ENCODE measurements around the gene HACD2. TPM values are rescaled to one million over a fixed set of nuclear protein-coding genes. Genes with fewer than 3 reads are reported as not detected.

HACD2 gene
- total and polyA plus RNA-seq, 9 donors, result 9.6 to 16.1 (median 12.5) TPM

DNA sequence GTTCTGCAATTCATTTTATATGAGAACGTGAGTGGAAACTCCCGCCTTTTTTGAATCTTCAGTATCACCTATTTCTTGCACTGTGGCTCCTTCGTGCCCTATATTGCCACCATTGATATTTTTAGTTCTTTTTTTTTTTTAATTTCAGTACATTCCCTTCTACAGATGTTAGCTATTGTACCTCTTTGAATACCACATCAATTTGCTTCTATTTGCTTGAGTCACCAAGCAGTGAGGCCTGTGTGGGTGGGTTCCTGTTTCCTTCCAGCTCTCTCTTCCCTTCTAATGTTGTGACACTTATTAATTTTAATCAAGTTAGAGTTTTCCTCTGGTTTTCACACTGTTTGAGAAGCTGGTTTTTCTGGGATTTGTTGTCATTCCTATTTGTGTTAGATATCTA, 8.7 kb downstream of the HACD2 start:
- Histone ChIP-seq H3K9me3 (replicated peaks; ENCODE audit: control insufficient read depth, low read depth, low read length) (no peaks in the 10 kb centered on the region), H3K27ac (ENCODE audit: low read length) (no peak overlapping the region), H3K4me1 (ENCODE audit: control insufficient read depth, insufficient read depth, low read length) (no peaks in the 10 kb centered on the region), H3K27me3 (ENCODE audit: control insufficient read depth, insufficient read depth, low read length) (no peaks in the 10 kb centered on the region), H3K4me3 (ENCODE audit: low read length) (no peak overlapping the region), H3K36me3 (ENCODE audit: control insufficient read depth, insufficient read depth, low read length) (peaks cover 15% of the 10 kb centered on the region)
- WGBS (ENCODE audit: insufficient coverage), result no CpG with 5 or more reads among the region's 3 CpGs
- DNase-seq, result no peak

DNA sequence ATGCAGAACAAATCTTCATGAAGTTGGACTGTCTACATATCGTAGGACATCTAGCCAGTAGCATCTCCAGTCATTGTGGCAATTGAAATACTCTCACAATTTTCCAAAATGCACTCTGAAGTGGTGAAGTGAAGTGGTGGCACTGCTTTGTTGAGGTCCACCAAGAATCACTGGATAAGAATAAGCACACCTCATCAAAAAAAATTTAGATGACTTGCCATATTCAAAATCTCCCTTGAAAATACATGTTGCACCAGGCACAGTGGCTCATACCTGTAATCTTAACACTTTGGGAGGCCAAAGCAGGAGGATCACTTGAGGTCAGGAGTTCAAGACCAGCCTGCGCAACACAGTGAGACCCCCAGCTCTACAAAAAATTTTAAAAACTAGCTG, 12.9 kb downstream of the HACD2 start:
- peaks cover 10% of the 10 kb centered on the region for H3K36me3 ChIP-seq (ENCODE audit: control insufficient read depth, insufficient read depth, low read length)
- H3K4me1 ChIP-seq (ENCODE audit: control insufficient read depth, insufficient read depth, low read length), result no peaks in the 10 kb centered on the region
- H3K4me3 ChIP-seq (ENCODE audit: low read length), result no peak overlapping the region
- WGBS (ENCODE audit: insufficient coverage), result no CpG with 5 or more reads among the region's 2 CpGs
- H3K27ac ChIP-seq (ENCODE audit: low read length), result no peak overlapping the region
- H3K9me3 ChIP-seq (replicated peaks; ENCODE audit: control insufficient read depth, low read depth, low read length), result no peaks in the 10 kb centered on the region
- DNase-seq, result no peak
- no peaks in the 10 kb centered on the region for H3K27me3 ChIP-seq (ENCODE audit: control insufficient read depth, insufficient read depth, low read length)

DNA sequence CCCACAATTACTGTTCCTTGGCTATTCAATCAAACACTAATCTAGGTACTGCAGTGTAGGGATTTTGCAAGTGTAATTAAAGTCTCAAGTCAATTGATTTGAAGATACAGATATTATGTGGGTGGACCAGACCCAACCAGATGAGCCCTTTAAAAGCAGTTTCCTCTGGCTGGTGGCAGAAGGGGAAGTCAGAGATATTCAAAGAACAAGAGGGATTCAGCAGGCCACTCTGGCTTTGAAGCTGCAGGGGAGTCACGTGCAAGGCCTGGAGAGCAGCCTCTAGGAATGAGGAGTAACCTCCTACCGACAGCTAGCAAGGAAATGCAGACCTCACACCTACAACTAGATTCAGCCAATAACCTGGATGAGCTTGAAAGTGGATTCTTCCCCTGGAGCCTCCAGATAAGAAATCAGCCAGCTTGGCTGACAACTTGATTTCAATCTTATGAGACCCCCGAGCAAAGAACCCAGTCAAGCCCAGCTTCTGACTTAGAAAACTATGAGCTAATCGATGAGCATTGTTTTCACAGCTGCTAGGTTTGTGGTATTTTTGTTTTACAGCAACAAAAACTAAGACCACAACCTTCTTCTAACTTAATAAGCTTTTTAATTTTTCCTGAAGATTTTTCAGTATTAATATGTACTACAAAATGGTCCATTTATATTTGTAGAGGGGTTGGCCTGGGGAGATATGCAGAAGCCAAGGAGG, 13.4 kb downstream of the HACD2 start:
- peak; percentile 43 for DNase-seq
- H3K4me1 ChIP-seq (ENCODE audit: control insufficient read depth, insufficient read depth, low read length), result no peaks in the 10 kb centered on the region
- H3K27ac ChIP-seq (ENCODE audit: low read length), result no peak overlapping the region
- H3K36me3 ChIP-seq (ENCODE audit: control insufficient read depth, insufficient read depth, low read length), result peaks cover 6% of the 10 kb centered on the region
- no peak overlapping the region for H3K4me3 ChIP-seq (ENCODE audit: low read length)
- WGBS (ENCODE audit: insufficient coverage), result no CpG with 5 or more reads among the region's 4 CpGs
- no peaks in the 10 kb centered on the region for H3K27me3 ChIP-seq (ENCODE audit: control insufficient read depth, insufficient read depth, low read length)
- no peaks in the 10 kb centered on the region for H3K9me3 ChIP-seq (replicated peaks; ENCODE audit: control insufficient read depth, low read depth, low read length)

DNA sequence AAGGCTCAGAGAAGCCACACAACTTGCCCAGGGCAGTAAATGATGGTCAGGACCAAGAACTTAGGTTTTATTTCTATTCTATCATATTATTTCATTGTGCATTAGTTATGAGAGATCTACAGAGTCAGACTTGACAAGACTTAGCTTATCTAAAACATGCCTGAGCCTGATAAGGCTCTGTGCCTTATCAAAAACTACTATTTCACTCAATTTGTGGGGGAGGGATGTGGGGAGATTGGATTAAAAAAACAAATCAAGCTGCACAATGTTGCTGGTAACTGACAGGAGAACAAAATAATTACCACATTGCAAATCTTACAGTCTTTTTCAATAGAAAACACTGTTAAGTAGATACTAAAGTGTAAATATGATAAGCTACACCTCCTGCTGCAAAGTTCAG, 16.0 kb downstream of the HACD2 start:
- Histone ChIP-seq H3K27ac (ENCODE audit: low read length) (no peak overlapping the region), H3K27me3 (ENCODE audit: control insufficient read depth, insufficient read depth, low read length) (no peaks in the 10 kb centered on the region), H3K4me3 (ENCODE audit: low read length) (no peak overlapping the region), H3K4me1 (ENCODE audit: control insufficient read depth, insufficient read depth, low read length) (no peaks in the 10 kb centered on the region), H3K36me3 (ENCODE audit: control insufficient read depth, insufficient read depth, low read length) (peaks cover 12% of the 10 kb centered on the region), H3K9me3 (replicated peaks; ENCODE audit: control insufficient read depth, low read depth, low read length) (no peaks in the 10 kb centered on the region)
- no peak for DNase-seq

DNA sequence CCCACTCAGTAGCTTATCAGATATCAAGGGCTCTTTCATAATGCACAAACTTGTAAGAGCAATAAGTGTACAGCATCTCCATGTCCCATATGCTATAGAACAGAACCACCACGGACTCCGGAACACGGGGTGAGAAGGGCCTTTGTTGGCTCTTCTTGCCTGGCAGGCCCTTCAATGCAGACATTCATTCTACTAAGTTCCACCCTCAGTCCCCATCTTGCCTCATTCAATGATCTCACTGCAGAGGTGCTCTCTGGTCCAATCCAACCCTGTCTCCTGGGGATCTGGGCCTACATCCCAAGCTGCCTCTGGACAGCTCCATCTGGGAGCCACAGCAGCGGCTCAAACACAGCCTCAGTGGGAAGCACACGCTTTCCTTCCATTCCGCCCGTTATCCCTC, 16.8 kb downstream of the HACD2 start:
- WGBS (ENCODE audit: insufficient coverage), result 96% methylated on average over 6 of the region's 7 CpGs
- H3K9me3 ChIP-seq (replicated peaks; ENCODE audit: control insufficient read depth, low read depth, low read length), result no peaks in the 10 kb centered on the region
- no peak overlapping the region for H3K27ac ChIP-seq (ENCODE audit: low read length)

DNA sequence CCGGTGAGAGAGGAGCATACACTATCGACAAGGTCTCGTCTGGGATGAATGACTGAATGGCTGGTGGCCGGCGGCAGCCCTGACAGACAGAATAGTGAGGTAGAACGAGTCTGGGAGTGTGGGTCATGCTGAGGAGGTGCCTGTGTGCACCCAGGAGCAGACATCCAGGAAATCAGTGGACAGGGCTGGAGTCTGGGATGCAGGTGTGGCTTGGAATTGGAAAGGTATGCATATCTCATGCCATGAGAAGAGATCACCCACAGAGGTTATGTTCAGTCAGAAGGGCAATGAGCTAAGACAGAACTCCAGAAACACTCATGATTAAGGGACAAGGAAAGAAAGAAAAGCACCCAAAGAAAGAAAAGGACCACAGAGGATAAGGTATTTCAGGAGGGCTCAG, 20.8 kb downstream of the HACD2 start:
- H3K36me3 ChIP-seq (ENCODE audit: control insufficient read depth, insufficient read depth, low read length), result peaks cover 10% of the 10 kb centered on the region
- no peak overlapping the region for H3K4me3 ChIP-seq (ENCODE audit: low read length)
- no peaks in the 10 kb centered on the region for H3K27me3 ChIP-seq (ENCODE audit: control insufficient read depth, insufficient read depth, low read length)
- H3K27ac ChIP-seq (ENCODE audit: low read length), result no peak overlapping the region
- no peaks in the 10 kb centered on the region for H3K4me1 ChIP-seq (ENCODE audit: control insufficient read depth, insufficient read depth, low read length)
- H3K9me3 ChIP-seq (replicated peaks; ENCODE audit: control insufficient read depth, low read depth, low read length), result no peaks in the 10 kb centered on the region
- no peak for DNase-seq
- WGBS (ENCODE audit: insufficient coverage), result 95% methylated on average over 6 of the region's 6 CpGs

More for the DNA sequence above, 16.8 kb downstream of the HACD2 start:
- Histone ChIP-seq H3K27me3 (ENCODE audit: control insufficient read depth, insufficient read depth, low read length) (no peaks in the 10 kb centered on the region), H3K4me1 (ENCODE audit: control insufficient read depth, insufficient read depth, low read length) (no peaks in the 10 kb centered on the region), H3K36me3 (ENCODE audit: control insufficient read depth, insufficient read depth, low read length) (peaks cover 12% of the 10 kb centered on the region), H3K4me3 (ENCODE audit: low read length) (no peak overlapping the region)
- DNase-seq, result no peak

DNA sequence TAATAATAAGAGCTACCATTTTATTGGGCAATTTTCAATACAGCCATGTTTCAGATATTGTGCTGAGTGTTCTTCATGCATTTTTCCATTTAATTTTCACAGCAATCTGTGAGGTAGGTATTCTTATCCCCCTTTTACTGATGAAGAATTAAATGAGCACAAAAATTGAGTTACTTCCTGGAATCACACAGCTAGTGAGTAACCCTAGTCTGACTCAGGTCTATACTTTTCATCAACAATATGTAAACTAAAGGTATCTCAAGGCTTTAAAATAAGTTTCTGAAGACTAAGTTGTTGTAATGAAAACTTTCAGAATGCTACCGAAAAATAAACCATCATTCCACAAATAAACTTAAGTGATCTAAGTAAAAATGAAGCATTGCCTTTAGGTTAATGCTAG, 22.3 kb downstream of the HACD2 start:
- no peak for DNase-seq
- H3K36me3 ChIP-seq (ENCODE audit: control insufficient read depth, insufficient read depth, low read length), result peaks cover 6% of the 10 kb centered on the region
- H3K27ac ChIP-seq (ENCODE audit: low read length), result no peak overlapping the region
- H3K4me1 ChIP-seq (ENCODE audit: control insufficient read depth, insufficient read depth, low read length), result no peaks in the 10 kb centered on the region
- no peaks in the 10 kb centered on the region for H3K27me3 ChIP-seq (ENCODE audit: control insufficient read depth, insufficient read depth, low read length)
- H3K9me3 ChIP-seq (replicated peaks; ENCODE audit: control insufficient read depth, low read depth, low read length), result no peaks in the 10 kb centered on the region
- no peak overlapping the region for H3K4me3 ChIP-seq (ENCODE audit: low read length)
- WGBS (ENCODE audit: insufficient coverage), result no CpG with 5 or more reads among the region's 1 CpG

DNA sequence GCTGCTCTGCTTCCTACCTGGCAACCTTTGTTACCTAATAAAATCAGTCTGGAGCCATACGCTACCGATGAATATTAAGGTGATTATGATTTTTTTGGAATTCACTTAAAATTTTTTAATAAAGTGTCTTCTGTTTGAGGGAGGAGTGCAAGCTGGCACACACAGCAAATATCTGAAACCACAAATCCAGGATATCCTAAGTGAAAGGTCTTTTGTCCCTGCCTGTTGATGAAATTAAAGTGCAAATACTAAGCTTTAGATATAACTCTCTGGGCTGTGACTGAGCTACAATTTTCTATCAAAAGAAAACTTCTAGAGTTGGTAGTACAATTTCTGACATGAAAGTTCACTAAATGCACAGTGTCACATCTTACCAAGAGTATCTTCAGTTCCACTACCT, 23.7 kb downstream of the HACD2 start:
- Histone ChIP-seq H3K9me3 (replicated peaks; ENCODE audit: control insufficient read depth, low read depth, low read length) (no peaks in the 10 kb centered on the region), H3K4me3 (ENCODE audit: low read length) (no peak overlapping the region), H3K4me1 (ENCODE audit: control insufficient read depth, insufficient read depth, low read length) (no peaks in the 10 kb centered on the region), H3K27me3 (ENCODE audit: control insufficient read depth, insufficient read depth, low read length) (no peaks in the 10 kb centered on the region), H3K36me3 (ENCODE audit: control insufficient read depth, insufficient read depth, low read length) (peaks cover 6% of the 10 kb centered on the region), H3K27ac (ENCODE audit: low read length) (no peak overlapping the region)
- no peak for DNase-seq
- no CpG with 5 or more reads among the region's 2 CpGs for WGBS (ENCODE audit: insufficient coverage)

DNA sequence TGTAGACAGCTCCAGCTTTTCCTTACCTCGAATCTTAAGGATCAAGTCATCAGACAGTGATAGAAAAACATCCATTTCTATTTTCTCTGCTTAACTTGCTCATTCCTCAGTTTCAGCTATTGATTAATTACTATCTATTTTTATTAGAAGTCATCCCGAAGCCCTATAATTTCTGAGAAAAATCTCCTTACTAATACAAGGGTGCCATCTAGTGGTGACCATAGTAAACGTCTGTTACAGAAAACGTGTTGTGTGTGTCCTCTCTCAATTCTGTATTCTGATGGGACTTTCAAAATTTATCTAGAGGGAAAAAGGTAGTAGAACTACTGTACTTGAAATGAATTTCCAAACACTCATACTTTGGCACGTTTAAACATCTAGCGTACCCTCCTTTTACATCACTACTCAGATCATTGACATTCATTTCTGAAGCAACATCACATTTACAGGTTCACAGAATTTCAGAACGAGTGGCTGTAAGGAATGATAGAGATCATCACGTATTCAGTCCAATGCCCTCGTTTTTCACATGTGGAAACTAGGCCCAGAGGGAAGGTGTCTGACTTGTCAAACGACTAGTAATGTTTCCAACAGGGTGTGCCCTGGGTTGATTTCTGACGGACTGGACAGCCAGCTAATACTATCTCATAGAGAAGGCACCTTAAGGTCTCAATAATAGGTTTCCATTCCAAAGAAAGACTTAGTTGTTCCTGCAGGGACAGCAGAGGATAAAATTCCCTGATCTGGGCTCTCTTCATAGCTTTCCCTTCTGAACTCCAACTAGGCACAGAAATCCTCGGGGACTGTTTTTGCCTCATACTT, 25.6 kb downstream of the HACD2 start:
- peak; percentile 71 for DNase-seq
- no peaks in the 10 kb centered on the region for H3K4me1 ChIP-seq (ENCODE audit: control insufficient read depth, insufficient read depth, low read length)
- H3K27ac ChIP-seq (ENCODE audit: low read length), result no peak overlapping the region

DNA sequence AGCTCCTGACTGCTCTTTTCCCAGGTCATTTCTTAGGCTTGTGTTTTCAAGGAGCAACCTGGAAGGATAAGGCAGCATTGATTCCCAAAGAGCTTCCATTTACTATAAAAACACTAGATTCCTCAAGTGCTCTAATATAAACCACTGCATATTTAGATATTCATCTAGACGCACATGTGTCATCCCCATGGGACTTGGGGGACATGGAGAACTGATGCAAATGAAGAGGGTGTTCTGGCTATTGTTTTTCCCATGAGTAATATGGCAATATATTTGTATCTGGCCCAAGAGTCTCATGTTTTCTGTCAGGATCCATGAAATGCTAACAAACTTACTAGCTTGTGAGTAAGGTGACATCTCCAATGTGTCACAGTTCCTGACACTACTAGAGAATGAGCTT, 31.3 kb downstream of the HACD2 start:
- no peak for DNase-seq
- H3K27me3 ChIP-seq (ENCODE audit: control insufficient read depth, insufficient read depth, low read length), result no peaks in the 10 kb centered on the region
- H3K4me1 ChIP-seq (ENCODE audit: control insufficient read depth, insufficient read depth, low read length), result no peaks in the 10 kb centered on the region
- H3K4me3 ChIP-seq (ENCODE audit: low read length), result no peak overlapping the region
- H3K27ac ChIP-seq (ENCODE audit: low read length), result no peak overlapping the region
- peaks cover 5% of the 10 kb centered on the region for H3K36me3 ChIP-seq (ENCODE audit: control insufficient read depth, insufficient read depth, low read length)
- WGBS (ENCODE audit: insufficient coverage), result no CpG with 5 or more reads among the region's 1 CpG
- H3K9me3 ChIP-seq (replicated peaks; ENCODE audit: control insufficient read depth, low read depth, low read length), result peaks cover 13% of the 10 kb centered on the region

More for the DNA sequence above, 25.6 kb downstream of the HACD2 start:
- no peaks in the 10 kb centered on the region for H3K27me3 ChIP-seq (ENCODE audit: control insufficient read depth, insufficient read depth, low read length)
- no peak overlapping the region for H3K4me3 ChIP-seq (ENCODE audit: low read length)
- H3K36me3 ChIP-seq (ENCODE audit: control insufficient read depth, insufficient read depth, low read length), result peaks cover 3% of the 10 kb centered on the region
- 36% methylated on average over 4 of the region's 12 CpGs for WGBS (ENCODE audit: insufficient coverage)
- H3K9me3 ChIP-seq (replicated peaks; ENCODE audit: control insufficient read depth, low read depth, low read length), result no peaks in the 10 kb centered on the region
